ENCODE data around the gene TWSG1.
"Not testable (repeated sequence)": the region's sequence is repeated elsewhere in the genome, so short reads cannot be mapped to it uniquely, and the experiment has no call there.

The TWSG1 gene

DNA sequence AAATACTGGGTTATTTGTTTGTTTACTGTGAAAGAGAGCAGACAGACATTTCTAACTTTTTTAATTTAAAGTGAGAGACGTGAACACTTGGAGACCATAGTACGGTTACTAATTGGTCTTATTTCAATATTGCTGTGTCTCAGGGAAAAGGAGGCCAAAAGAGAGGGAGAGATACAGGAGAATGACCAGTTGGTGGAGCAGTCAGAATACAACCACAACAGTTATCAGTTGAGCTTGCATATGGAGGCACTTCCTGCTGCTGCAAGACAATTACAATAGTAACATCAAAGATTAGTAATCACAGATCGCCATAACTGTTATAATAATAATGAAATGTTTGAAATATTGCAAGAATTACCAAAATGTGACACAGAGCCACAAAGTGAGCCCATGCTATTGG lies 58.2 kb downstream of the TWSG1 start:
- TF ChIP-seq, protein P1, sequence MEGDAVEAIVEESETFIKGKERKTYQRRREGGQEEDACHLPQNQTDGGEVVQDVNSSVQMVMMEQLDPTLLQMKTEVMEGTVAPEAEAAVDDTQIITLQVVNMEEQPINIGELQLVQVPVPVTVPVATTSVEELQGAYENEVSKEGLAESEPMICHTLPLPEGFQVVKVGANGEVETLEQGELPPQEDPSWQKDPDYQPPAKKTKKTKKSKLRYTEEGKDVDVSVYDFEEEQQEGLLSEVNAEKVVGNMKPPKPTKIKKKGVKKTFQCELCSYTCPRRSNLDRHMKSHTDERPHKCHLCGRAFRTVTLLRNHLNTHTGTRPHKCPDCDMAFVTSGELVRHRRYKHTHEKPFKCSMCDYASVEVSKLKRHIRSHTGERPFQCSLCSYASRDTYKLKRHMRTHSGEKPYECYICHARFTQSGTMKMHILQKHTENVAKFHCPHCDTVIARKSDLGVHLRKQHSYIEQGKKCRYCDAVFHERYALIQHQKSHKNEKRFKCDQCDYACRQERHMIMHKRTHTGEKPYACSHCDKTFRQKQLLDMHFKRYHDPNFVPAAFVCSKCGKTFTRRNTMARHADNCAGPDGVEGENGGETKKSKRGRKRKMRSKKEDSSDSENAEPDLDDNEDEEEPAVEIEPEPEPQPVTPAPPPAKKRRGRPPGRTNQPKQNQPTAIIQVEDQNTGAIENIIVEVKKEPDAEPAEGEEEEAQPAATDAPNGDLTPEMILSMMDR (IDR thresholded peaks at IDR 0.05; ENCODE audit: control insufficient read depth, insufficient read depth, low read depth, low read length, missing control alignments) = no peak
- no peak overlapping the region for H3K4me3 ChIP-seq (ENCODE audit: control insufficient read depth, low read depth, low read length)
- DNase-seq (ENCODE audit: low read depth) = no peak

DNA sequence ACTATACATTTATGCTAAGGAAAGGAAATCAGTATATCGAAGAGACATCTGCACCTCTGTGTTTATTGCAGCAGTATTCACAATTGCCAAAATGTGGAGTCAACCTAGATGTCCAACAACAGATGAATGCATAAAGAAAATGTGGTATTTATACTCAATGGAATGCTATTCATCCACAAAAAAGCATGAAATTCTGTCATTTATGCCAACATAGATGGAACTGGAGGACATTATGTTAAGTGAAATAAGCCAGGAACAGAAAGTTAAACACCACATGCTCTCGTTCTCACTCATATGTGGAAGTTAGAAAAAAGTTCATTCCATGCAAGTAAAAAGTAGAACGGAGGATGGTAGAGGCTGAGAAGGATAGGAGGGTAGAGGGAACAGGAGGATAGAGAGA lies 59.5 kb downstream of the TWSG1 start:
- H3K4me3 ChIP-seq (ENCODE audit: control insufficient read depth, low read depth, low read length) = no peak overlapping the region
- TF ChIP-seq, protein P1 (IDR thresholded peaks at IDR 0.05; ENCODE audit: control insufficient read depth, insufficient read depth, low read depth, low read length, missing control alignments) = no peak
- DNase-seq (ENCODE audit: low read depth) = no peak

DNA sequence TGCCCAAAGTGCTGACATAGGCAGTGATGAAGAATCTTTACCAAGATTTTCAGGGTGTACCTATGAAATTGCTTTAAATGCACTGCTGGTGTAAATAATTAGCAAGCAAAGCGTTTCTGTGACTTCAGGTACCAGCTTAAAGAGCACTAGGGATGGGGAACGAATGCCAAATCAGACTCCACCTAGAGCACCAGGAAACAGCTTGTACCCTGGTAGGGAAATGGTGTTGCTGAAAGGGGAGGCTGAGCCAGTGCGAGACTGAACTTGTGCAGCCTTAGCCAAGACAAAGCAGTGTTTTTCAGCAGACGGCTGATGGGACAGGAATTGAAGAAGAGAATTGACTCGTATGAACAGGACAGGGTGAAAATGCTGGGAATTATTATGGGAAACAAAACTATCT lies 65.6 kb downstream of the TWSG1 start:
- TF ChIP-seq, protein P1 (IDR thresholded peaks at IDR 0.05; ENCODE audit: control insufficient read depth, insufficient read depth, low read depth, low read length, missing control alignments) = no peak
- DNase-seq (ENCODE audit: low read depth) = no peak

DNA sequence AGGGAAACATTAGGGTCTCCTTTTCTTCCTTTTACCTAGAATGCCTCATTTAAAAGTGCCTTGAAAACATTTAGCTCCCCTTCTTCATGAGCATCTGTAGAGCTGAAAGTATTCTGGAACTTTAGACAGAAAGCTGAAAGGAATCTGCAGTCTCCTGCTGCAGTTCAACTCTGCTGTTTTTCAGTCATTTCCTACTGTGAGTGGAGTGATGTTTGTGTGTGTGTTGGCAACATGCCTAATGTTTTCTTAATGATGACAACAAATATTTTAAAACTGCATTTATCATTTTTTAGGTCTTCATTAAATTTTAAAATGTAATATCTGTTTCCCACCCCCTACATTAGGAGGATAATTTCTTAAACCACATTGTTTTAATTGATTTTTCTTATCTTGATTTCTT lies 66.6 kb downstream of the TWSG1 start:
- TF ChIP-seq, protein P1 (IDR thresholded peaks at IDR 0.05; ENCODE audit: control insufficient read depth, insufficient read depth, low read depth, low read length, missing control alignments) = no peak
- H3K4me3 ChIP-seq (ENCODE audit: control insufficient read depth, low read depth, low read length) = no peak overlapping the region
- DNase-seq (ENCODE audit: low read depth) = no peak

More for the DNA sequence above, 65.6 kb downstream of the TWSG1 start:
- H3K4me3 ChIP-seq (ENCODE audit: control insufficient read depth, low read depth, low read length) = no peak overlapping the region

DNA sequence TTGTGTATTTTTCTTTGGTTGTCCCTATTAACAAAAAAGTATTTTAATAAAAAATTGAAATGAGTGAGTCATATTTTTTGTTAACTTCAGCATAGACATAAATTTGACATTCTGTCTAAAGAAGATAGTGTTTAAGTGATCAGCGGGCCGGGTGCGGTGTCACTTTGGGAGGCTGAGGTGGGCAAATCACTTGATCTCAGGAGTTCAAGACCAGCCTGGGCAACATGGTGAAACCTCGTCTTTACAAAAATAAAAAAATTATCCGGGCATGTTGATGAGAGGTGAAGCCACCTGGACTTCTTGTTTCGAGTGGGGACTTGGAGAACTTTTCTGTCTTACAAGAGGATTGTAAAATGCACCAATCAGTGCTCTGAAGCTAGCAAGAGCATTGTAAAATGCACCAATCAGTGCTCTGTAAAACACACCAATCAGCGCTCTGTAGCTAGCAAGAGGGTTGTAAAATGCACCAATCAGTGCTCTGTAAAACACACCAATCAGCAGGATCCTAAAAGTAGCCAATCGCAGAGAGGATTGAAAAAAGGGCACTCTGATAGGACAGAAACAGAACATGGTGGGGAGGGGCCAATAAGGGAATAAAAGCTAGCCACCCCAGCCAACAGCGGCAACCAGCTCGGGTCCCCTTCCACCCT lies 67.9 kb downstream of the TWSG1 start:
- H3K4me3 ChIP-seq (ENCODE audit: control insufficient read depth, low read depth, low read length); DNase-seq (ENCODE audit: low read depth): not testable (repeated sequence)

DNA sequence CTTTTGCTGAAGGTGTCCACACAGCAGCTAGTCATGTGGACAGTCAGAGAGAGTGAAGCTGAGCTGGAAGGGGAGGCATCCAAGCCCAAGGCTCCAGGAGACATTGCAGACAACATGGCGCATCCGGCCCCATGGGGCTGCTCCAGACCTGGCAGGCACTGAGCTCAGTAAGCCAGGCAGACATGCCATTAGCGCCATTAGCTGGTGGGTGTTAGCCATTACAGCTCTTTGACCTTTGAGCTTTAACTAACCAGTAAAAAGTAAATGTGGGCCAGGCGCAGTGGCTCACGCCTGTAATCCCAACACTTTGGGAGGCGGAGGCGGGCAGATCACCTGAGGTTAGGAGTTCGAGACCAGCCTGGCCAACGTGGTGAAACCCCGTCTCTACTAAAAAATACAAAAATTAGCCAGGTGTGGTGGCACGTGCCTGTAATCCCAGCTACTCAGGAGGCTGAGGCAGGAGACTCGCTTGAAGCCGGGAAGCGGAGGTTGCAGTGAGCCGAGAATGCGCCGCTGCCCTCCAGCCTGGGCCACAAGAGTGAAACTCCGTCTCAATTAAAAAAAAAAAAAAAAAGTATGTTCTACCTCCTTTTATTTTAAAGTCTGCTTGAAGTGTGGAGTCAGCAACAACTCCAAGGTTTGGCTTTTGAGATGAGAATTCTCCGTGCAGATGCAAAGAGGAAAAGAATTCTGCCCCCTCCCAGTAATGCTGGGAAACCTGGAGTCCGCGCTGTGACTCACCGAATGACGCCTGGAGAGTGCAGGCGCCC lies 69.4 kb downstream of the TWSG1 start:
- TF ChIP-seq, protein P1 (IDR thresholded peaks at IDR 0.05; ENCODE audit: control insufficient read depth, insufficient read depth, low read depth, low read length, missing control alignments) = no peak
- no peak for DNase-seq (ENCODE audit: low read depth)
- no peak overlapping the region for H3K4me3 ChIP-seq (ENCODE audit: control insufficient read depth, low read depth, low read length)

DNA sequence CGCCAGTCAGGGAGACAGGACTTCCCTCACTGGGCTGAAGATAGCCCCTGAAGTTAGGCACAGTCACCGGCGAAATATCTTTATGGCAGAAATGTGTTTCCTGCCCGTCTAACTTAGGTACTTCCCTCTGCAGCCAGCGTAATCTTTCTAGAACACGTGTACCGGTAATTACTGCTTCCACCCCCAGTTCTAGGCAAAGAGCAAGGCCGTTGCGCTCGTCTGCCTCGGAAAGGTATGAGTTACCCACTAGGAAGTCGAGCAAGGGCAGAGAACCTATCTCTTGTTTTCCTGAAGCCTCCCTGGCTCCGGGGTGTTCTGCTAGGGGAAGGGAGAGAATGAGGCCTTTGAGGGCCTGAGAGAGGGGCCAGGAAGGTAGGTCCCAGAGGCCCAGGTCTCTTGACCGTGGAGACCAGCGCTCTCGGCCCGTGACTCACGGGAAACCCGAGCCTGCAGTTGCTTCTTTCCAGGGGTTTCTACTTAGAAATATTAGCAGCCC lies 70.0 kb downstream of the TWSG1 start:
- H3K4me3 ChIP-seq (ENCODE audit: control insufficient read depth, low read depth, low read length) = no peak overlapping the region
- no peak for DNase-seq (ENCODE audit: low read depth)
- TF ChIP-seq, protein P1 (IDR thresholded peaks at IDR 0.05; ENCODE audit: control insufficient read depth, insufficient read depth, low read depth, low read length, missing control alignments) = no peak

Measured in AG09309 (cell line).